K562 (cell line): ENCODE results near the gene GIGYF2.

Source experiments
- STAT6 ChIP-seq: sonication (generic); formaldehyde crosslinking; IDR thresholded peaks from 2 replicates; pipeline ENCODE4 v1.8.1; 2023; ENCODE audit warnings: mild to moderate bottlenecking, missing genetic modification reagents
- XRCC5 ChIP-seq: fragments of 200-400 bp; formaldehyde crosslinking; IDR thresholded peaks from 2 replicates; pipeline ENCODE4 v1.6.1; 2017; ENCODE audit warnings: low read depth, mild to moderate bottlenecking, low read length

DNA sequence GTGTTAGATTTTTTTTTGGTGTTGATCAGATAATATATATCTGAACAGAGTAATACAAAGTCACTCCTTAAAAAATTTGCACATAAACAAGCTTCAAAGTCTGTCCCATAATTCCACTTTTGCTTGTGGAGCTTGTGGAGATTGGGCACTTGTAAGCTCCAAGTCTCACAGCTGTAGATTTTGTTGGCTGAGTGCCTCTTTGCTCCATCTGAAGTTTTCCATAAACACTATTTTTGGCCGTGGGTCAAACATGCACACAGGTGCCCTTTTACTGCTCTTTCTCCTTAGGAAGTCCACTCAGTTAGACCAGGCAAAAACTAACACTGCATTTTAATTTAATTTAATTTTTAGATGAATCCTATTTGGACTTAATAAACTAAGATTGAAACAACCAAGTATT lies 82.8 kb downstream of the GIGYF2 start:
- TF ChIP-seq XRCC5, result no peak
- TF ChIP-seq STAT6 (CRISPR knock-in tag), result no peak
